GM19193 (cell line): ENCODE measurements around the gene USP34.

ENCODE experiments used
- POLR2A ChIP-seq: IDR thresholded peaks from 4 replicates; pipeline ENCODE4 v1.6.1; 2011; ENCODE audit not compliant: insufficient read depth, insufficient read length; ENCODE audit errors: extremely low read depth

The USP34 gene

GRCh38 chr2:61221819-61222218 lies 249.1 kb downstream of the USP34 start:
- TF ChIP-seq POLR2A, result no peak

GRCh38 chr2:61220768-61221167 lies 250.1 kb downstream of the USP34 start:
- no peak for TF ChIP-seq POLR2A

GRCh38 chr2:61218817-61219170 lies 252.1 kb downstream of the USP34 start:
- no peak for TF ChIP-seq POLR2A

- no peak for TF ChIP-seq POLR2A
Measured at GRCh38 chr2:61218076-61218816, 252.6 kb downstream of the USP34 start.

- TF ChIP-seq POLR2A, result no peak
Measured at GRCh38 chr2:61214171-61214570, 256.7 kb downstream of the USP34 start.

- TF ChIP-seq POLR2A, result no peak
Measured at GRCh38 chr2:61210332-61210981, 260.4 kb downstream of the USP34 start.

GRCh38 chr2:61205132-61205531 lies 265.8 kb downstream of the USP34 start:
- no peak for TF ChIP-seq POLR2A

- TF ChIP-seq POLR2A, result no peak
Measured at GRCh38 chr2:61196671-61197070, 274.2 kb downstream of the USP34 start.

- TF ChIP-seq POLR2A, result no peak
Measured at GRCh38 chr2:61193670-61194561, 277.0 kb downstream of the USP34 start.

- TF ChIP-seq POLR2A, result no peak
Measured at GRCh38 chr2:61187085-61187484, 283.8 kb downstream of the USP34 start.

- no peak for TF ChIP-seq POLR2A
Measured at GRCh38 chr2:61185231-61185728, 285.6 kb downstream of the USP34 start.

GRCh38 chr2:61184263-61184662 lies 286.6 kb downstream of the USP34 start:
- TF ChIP-seq POLR2A, result no peak

GRCh38 chr2:61183795-61184194 lies 287.1 kb downstream of the USP34 start:
- no peak for TF ChIP-seq POLR2A

- TF ChIP-seq POLR2A, result no peak
Measured at GRCh38 chr2:61182059-61182383, 288.9 kb downstream of the USP34 start.

GRCh38 chr2:61181382-61182058 lies 289.4 kb downstream of the USP34 start:
- no peak for TF ChIP-seq POLR2A
